ENCODE data around the gene SORD. TPM values are rescaled to one million over a fixed set of nuclear protein-coding genes. Genes with fewer than 3 reads are reported as not detected.

The SORD gene
- total RNA-seq (2022; extraction: Qiagen RNA extraction), result 31.0 to 36.2 TPM (median 35.1 TPM) in 5 replicates

DNA sequence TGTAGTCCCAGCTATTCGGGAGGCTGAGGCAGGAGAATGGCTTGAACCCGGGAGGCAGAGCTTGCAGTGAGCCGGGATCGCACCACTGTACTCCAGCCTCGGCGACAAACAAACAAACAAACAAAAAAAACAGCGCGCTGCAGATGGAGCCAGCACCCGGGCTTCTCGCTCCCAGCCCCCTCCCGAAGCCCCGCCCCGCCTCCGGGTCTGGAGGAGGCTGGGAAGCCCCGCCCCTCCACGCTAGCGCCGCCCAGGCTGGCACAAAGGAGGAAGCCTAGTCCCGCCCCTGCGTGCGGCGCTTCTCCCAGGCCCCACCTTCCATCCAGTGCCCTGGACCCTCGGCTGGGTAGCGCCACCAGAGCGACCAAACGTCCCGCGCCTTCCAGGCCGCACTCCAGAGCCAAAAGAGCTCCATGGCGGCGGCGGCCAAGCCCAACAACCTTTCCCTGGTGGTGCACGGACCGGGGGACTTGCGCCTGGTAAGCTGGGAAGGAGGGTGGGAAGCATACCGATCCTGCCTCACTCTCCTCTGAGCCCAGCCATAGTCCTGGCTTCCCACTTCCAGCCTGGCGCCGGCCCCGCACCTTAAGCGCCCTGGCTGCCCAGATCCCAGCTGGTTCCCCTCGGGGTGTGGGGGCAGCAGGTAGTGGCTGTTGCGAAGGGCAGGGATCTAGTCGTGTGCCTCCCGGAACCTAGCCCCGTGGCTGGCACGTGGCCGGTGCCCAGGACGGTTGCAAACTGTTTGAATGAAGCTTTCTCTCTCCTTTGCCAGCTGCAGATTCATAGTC, at the start of gene SORD:
Gene SORD (plus strand): TSS at position 325 of the 788 bp plus-strand sequence. CDS start 89 bp downstream, at position 414.

DNA sequence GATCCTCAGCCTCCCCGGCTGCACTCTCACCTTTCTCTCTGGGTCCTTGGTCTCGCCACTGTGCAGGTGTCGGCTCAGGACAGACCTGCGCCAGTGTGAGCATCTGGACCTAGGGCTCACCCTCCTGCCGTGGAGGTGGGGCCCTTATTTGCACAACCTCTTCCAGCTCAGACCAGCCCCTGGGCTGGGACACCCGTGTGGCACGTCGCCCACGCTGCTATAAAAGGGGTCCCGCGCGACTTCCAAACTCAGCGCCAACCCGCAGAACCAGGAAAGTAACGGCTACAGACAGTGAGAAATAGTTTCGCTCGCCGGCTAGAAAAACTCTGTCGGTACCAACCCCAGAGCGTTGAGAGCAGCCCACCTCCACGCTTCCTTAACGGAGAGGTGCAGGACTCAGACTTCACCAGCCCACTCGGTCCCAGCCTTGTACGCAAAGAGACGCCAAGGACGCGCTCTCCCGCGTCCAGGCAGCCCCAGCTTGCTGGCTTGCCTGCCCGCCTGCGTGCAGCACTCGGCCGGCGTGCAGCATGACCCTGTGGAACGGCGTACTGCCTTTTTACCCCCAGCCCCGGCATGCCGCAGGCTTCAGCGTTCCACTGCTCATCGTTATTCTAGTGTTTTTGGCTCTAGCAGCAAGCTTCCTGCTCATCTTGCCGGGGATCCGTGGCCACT, 91.2 kb downstream of the SORD start, which contains the start of the genes DUOX2 and DUOXA2:
Gene DUOX2 (minus strand): TSS at position 97 of the 675 bp plus-strand sequence. CDS start 761 bp downstream, outside the sequence.
Gene DUOXA2 (plus strand): TSS at position 251 of the 675 bp plus-strand sequence. CDS start 280 bp downstream, at position 531.

Other genes starting within 250 kb of the SORD start
- not detected in 5 replicates for gene TERB2, start 66.5 kb upstream of the SORD start, total RNA-seq (2022; extraction: Qiagen RNA extraction)
- 0.03 to 0.13 TPM (median 0.06 TPM) in 5 replicates for gene DUOX2, start 91.0 kb downstream of the SORD start, total RNA-seq (2022; extraction: Qiagen RNA extraction)
- not detected in 5 replicates for gene DUOXA2, start 91.1 kb downstream of the SORD start, total RNA-seq (2022; extraction: Qiagen RNA extraction)
- 0.08 to 0.17 TPM (median 0.12 TPM) in 5 replicates for gene DUOXA1, start 106.7 kb downstream of the SORD start, total RNA-seq (2022; extraction: Qiagen RNA extraction)
- gene DUOX1, start 106.8 kb downstream of the SORD start, total RNA-seq (2022; extraction: Qiagen RNA extraction), result not detected in 5 replicates
- 0.66 to 0.80 TPM (median 0.74 TPM) in 5 replicates for gene SHF, start 164.8 kb downstream of the SORD start, total RNA-seq (2022; extraction: Qiagen RNA extraction)
- not detected in 5 replicates for gene SLC28A2, start 229.0 kb downstream of the SORD start, total RNA-seq (2022; extraction: Qiagen RNA extraction)